Inferior parietal cortex (tissue), 1 donor: ENCODE data around the gene FOXN3.
"Not testable (repeated sequence)": the region's sequence is repeated elsewhere in the genome, so short reads cannot be mapped to it uniquely, and the experiment has no call there.

Experiments
- DNase-seq: peaks from one replicate; pipeline ENCODE4 v3.0.0-alpha.2; 2016; ENCODE audit errors: extremely low spot score

Gene FOXN3

DNA sequence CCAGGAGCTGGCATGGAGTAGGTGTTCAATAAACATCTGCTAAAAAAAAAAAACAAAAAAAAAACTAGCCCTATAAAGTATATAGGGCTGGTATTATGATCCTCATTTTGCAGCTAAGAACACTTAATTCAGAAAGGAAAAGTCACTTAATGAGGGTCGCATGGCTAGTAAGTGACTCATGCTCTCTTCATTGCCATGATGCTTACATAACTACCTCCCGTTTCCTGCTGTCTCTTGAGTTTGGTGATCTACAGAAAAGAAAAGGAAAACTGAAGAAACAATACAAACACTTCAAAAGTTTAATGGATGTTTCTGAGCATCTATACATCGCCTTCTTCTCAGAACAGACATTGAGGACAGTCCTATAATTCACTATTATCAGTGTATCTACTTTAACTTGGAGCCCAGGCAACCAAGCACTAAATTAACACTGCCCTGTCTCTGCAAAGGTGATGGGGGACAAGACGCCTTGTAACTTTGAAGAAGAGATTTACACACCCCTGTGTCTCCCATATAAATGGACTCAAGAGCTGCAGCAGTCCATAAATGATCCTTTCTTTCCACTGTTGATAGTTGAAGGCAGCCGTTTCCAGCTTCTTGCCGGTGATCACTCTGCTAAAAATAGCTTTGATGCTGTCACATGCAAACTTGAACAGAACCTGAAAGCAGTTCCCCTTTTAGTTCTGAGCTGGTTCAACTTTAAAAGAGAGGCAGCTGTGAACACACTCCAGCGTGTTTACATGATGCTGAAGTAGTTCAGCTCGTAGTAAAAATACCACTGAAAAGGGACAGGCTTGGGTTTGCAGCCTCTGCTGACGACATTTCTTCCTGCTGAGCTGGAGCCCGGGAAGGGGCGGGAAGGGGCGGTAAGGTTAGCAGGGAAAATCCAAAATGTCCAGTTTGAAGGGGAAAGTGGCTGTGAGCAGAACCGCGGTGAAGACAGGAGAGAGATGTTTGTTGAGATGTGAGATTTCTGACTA lies 113.3 kb downstream of the FOXN3 start:
- peak; percentile 67 for DNase-seq

DNA sequence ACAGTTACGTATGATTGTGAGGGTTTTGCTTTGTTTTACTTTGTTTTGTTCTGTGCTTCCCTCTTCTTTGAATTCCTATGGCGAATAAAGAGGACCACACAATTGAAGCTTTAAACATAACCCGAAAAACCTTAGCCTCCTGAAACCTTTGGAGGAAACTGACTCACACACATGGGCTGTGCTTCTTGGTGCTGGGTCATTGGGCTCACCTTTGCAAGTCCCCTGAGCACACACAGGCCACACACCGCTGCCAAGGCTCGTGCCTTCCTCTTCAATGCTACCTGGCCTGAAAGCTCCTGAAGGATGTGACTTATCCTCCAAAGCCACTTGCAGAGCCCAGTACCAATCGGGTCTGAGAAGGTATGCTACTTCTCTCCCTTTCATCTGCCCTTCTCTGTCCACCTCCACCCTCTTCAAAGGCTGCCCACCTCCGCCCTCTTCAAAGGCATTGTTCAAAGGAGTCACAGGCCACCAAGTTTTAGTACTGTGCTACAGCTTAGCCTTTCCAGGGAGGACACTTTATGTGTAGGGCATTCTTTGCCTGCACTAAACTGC lies 114.6 kb downstream of the FOXN3 start:
- DNase-seq = no peak

DNA sequence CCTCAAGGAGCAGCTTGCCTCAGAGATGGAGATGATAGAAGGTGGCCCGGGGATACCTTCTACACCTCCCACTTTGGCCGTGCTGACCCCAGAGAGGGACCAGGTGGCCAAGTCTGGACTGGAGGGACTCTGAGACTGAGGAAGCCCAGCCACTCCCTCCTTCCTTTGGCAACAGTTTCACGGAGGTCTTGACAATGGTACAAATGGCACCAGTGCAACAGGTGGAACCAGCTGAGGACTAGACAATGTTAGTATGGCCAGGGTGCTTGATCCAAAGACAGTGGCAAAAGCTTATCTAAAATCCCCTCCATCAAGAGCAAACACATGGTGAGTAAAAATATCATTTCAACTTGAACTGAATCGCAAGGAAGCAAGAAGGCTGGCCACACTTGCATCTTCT lies 117.4 kb downstream of the FOXN3 start:
- no peak for DNase-seq

DNA sequence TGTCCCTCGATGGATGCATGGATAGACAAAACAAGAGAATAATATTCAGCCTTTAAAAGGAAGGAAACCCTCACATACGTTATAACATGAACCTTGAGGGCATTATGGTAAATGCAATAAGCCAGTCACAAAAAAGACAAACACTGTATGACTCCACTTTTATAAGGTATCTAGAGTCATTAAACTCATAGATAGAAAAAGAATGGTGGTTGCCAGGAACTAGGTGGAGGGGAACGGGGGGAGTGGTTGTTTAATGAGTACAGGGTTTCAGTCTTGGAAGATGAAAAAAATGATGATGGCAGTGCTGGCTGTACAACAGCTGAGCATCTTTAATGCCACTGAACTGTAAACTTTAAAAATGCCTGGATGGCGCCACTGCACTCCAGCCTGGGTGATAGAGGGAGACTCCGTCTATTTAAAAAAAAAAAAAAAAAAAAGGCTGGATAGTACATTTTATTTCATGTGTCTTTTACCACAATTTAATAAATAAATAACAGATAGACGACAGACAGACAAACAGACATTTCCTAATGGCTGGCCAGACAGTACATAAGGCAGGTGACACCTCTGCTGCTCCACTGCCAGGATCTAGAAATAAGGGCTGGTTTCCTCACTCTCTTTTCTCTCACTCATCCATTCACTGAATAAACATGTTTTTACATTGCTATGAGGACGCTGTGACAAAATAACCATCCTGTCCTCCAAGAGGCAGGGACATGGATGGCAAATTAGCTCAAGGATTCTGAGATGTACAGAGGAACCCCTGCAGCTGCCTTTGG lies 118.8 kb downstream of the FOXN3 start:
- DNase-seq = no peak

DNA sequence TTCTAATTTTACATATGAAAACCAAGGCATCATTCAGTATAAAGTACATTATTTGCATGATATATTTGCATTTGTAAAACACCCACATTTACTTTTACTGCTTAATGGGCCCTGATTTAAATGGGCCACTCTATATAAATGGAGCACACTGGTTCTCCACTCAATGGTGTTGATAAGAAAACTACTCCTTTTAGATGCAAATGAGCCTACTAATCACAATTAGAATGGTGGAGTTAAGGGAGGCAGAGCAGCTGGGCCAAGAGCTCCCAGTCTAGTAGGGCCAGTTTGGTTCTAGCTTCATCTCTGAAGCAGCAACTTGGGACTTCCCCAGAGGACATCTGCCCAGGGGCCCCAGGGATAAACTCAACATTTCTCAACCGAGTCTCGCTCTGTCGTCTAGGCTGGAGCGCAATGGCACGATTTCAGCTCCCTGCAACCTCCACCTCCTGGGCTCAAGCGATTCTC lies 120.7 kb downstream of the FOXN3 start:
- no peak for DNase-seq

DNA sequence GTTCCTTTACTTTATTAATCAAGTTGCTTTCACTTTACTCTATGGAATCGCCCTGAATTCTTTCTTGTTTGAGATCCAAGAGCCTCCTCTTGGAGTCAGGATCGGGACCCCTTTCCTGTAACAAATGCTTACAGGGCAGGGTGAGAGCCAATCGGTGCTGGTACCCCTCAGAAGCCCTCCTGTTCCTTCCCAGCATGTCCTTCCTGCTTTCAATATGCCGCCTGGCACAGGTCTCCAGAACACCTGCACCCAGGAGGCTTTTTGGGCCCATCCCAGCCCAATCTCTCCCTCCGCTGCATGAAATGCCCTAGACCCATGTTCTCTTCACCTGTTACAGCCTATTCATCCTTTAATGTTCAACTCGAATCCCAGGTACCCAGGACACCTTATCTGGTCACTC lies 122.2 kb downstream of the FOXN3 start:
- no peak for DNase-seq

DNA sequence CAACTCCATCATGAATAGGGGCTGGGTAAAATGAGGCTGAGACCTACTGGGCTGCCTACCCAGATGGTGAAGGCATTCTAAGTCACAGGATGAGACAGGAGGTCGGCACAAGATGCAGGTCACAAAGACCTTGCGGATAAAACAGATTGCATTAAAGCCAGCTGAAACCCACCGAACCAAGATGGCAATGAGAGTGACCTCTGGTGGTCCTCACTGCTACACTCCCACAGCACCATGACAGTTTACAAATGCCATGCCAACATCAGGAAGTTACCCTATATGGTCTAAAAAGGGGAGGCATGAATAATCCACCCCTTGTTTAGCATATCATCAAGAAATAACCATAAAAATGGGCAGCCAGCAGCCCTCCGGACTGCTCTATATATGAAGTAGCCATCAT lies 122.6 kb downstream of the FOXN3 start:
- not testable (repeated sequence) for DNase-seq

DNA sequence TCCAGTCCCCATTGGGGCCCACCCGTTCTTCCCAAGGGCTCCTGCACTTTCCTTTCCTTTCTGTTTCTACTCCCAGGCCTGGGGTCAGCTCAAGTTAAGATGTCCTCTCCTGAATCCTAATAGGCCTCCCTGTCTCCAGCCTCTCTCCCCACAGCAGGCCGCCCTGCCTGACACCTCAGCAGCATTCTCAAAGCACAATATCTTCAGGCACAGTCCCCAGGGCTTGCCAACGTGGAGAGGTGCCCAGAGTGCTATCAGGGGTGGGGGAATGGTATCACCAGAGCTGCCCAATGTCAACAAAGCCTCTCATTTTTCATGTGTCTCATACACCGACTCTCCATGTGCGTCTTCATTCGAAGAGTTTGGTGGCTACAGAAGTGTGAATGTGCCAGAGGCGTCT lies 123.0 kb downstream of the FOXN3 start:
- DNase-seq = no peak

DNA sequence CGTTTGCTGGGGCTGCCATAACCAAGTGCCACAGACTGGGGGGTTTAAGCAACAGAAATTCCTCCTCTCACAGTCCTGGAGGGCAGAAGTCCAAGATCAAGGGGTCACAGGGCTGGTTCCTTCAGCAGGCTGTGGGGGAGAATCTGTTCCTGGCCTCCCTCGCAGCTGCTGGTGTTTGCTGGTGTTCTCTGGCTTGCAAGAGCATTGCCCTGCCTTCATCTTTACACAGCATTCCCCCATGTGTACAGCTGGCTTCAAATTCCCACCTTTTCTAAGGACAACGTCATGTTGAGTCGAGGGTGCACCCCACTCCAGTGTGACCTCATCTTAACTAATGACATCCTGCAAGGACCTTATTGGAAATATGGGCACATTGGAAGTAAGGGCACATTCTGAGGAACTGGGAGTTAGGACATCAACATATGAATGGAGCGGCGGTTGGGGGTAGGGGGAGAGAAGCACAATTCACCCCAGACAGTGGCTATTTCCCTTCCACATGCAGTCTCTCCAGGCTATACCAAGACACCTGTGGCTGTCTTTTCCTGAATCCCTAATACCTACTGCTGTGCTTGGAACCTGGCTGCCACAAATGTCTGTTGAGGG lies 123.6 kb downstream of the FOXN3 start:
- no peak for DNase-seq

DNA sequence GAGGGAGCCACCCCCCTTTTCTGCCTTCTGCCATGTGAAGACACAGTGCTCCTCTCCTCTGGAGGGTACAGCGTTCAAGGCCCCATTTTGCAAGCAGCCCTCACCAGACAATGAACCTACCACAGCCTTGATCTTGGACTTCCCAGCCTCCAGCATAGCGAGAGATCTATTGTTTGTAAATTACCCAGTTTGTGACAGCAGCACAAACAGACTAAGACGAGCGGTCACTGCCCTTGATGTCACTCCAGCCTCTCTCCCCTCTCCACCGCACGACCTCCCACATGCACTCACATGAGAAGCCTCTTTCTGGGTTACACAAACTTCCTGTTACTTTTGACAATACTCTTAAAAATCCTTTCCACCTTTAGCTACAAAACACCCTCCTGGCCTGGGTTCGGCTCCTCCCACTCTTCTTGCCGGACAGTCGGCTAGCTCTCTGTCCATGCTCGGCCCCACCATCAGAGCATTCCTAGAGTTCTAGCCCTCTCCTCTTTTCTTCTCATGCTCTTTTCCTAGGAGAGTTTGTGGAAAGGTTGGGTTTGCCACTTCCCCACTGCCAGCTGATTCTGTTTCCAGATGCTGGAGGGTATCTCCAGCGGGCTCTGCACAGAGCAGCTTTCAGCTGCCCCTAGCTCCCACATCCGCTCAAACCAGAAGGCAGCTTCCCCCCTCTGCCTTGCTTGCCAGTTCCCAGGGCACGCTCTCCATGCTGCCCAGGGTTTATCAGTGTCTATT lies 124.3 kb downstream of the FOXN3 start:
- DNase-seq = no peak

DNA sequence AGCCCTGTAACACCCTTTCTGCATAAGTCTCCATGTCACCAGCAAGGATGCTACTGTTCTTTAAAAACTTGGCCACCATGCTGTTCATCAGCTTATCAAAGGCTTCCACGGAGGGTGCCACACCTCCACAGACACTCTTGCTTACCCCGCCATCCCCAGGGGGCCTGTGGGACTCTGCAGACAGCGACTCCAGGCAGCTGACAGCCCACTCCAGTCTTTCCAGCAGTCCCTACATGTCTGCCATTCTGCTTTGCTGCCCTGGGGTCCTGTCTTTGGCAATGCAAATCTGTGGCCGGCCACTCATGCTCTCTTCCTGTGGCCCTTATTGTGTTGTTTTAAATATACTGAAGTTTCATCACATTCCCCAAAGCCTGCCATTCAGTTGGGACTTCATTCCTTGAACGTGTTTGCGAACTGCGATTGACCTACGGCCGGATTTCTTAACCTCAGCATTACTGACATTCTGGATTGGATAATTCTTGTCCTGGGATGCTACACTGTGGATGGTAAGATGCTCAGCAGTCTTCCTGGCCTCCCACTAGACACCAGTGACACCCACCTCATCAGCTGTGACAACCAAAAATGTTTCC lies 125.6 kb downstream of the FOXN3 start:
- no peak for DNase-seq

DNA sequence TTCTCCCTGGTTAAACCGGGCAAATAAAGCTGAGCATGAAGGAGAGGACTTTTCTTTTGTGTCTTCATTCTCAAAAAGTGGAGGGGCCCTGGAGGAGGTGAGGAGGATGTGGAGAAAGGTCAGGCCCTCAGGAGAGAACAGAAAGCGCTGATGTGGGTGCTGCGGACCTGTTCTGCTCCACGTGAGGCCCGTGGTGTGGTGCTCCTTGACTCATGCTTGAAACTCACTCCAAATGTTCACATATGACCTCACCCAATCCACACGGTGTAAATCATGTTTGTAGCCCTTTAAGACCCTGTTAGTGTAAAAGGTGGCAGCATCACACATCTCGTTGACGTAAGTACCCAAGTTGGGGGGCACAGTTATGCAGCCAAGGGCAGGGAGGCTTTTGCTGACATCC lies 126.2 kb downstream of the FOXN3 start:
- no peak for DNase-seq

DNA sequence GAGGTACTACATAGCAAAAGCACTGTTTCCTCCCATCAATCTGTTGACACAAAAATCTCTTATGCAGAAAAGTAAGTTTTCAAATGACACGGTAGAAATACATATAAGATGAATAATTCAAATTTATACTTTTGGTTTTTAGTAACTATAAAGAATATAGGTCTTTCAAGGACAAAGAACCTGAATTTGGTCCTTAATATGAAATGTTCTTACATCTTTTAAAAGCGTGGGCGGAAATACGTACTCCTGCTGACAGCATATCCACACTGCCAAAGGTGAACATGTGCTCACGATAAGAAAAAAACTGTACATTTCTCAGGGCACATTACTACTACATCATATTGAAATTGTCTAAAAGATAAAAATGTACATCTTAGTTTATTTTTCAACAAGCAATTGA lies 127.6 kb downstream of the FOXN3 start:
- DNase-seq = no peak

DNA sequence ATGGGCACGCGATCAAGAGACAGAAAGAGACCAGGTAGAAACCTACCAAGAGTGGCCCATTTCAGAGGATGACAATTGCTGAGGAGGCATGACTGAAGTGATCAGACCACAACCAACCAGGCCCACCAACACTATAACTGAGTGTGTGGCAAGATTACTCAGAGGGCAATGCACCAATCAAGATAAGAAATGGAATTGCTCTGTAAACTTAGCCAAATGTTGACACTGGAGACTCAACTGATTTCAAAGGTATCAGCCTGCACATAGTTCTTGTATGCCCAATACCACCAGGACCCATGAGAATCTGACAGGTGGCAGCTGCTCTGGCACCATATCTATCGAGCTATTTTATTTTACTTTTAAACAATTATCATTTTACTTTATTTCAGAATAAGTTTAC lies 128.9 kb downstream of the FOXN3 start:
- DNase-seq = no peak

DNA sequence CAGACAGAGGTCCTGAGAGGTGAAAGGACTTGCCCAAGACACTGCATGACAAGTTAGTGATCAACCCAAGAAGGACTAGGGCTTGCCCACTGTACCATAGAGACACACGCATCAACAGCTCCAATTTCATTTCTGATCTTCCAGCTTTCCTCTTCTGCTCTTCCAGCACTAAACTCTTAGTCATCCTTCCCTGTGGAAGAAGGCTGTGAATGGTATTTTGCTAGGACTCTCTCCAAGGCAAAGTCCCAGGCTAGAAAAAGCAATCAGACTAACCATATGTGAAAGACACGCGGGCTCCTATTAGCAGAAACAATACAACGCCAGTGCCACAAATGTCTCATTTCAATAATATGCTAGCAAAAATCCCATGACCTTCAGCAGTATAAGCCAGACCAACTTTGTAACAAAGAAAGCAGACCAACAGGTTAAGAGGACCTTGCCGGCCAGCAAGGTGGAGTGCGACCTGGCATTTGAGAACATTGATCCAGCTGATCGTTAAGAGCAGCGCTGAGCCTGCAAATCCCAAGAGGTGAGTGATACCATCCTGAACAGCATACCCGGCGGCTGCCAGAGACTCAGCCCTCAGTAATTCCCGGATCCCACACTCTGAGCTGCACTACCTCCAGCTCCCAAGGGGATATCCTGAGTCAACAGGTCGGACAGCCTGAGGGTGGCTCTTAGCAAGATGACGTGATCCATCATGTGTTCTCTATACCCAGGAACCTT lies 132.5 kb downstream of the FOXN3 start:
- DNase-seq = no peak

DNA sequence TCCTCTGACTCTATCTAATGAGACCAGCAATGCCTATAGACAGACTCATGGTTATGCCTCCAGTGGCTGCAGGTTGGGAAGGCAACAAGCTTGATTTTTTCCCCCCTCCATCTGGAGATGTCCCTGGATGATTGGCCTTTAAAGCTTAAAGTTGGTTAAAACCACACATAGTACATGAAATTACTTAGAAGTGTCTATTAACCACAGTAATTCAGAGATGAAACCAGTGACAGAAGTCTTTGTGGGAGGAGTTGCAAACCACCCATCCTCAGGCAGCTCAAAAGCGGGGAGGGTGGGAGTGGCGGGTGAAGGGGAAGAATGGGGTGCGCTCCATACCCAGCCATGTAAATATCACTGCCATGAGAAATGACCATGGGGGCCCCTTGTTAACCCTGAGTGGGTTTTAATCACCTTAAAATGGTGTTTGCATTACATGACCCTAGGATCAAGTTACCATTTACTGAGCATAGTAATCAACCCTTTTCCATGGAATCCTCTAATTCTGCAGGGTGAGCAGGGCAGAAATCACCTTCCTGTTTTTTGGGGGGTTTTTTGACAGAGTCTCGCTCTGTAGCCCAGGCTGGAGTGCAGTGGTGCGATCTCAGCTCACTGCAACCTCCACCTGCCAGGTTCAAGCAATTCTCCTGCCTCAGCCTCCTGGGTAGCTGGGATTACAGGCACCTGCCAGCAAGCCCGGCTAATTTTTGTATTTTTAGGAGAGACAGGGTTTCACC lies 133.5 kb downstream of the FOXN3 start:
- DNase-seq = no peak

DNA sequence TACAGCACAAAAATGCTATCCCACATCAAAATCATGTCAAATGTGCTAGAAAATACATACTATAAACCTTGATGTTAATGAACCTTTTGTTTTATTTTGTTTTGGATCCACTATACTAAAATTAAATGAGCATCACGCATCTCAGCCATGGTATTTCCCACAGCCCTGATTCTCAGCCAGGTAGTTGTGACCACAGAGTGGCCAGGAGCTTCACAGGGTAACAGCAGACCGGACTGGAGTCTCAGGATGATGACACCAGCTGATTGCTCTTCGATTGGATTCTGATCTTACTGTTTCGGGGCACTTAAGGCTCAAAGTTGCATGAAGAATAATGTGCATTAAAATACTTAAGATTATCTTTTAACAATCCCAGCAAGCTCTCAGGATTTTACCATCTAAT lies 134.8 kb downstream of the FOXN3 start:
- DNase-seq = no peak

DNA sequence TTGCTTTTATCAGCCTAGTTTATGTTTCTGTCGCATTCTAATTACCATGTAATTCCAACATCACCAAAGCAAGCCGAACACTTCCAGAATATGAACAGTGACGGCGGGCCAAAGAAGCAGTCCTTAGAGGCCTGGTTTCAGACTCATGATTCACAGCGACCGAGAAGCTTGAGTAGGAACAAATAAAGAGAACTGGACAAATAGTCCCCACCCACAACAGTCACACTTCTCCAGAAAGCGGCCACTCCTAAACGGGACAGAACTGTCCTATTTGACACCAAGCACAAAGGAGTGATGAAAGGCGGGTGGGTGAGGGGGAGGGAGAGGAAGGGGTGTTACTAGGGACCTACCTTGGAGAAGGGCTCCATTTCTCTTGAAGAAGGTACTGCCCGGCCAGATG lies 136.4 kb downstream of the FOXN3 start:
- DNase-seq = no peak

DNA sequence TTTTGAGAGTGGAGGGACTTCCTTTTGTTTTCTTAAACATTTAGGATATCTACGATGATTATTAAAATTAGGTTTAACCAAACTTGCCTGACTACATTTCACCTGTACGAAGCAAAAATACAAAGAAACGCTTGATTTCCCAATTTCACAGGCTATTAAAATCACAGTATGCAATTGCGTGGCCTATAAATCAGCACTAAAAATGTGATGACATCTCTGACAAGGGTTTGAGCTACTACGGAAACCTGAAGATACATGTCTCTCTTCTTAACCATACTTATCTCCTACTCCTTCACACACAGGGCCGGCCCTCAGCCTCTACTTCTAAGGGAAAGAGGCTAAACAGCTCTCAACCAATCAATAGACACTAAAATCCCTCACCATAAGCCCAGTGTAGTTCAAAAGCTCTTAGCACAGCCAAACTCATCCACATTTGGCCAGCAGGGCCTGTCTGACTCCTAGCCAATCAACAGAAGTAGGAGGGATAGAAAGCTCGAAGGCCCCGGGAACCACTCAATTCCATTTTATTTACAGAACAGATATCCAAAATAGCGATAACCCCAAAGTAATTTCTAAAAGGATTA lies 137.3 kb downstream of the FOXN3 start:
- DNase-seq = no peak
